K562 (cell line): ENCODE data around the gene CLIC3.

Experiments
- EP300 ChIP-seq: IDR thresholded peaks from 2 replicates; pipeline ENCODE4 v1.6.1; 2012; ENCODE audit warnings: low read length, improper control_type of control experiment
- GABPB2 ChIP-seq: fragments of 250-450 bp; sonication (Bioruptor Pico); conservative IDR thresholded peaks from 2 replicates; pipeline ENCODE4 v1.5.1; 2021; ENCODE audit warnings: mild to moderate bottlenecking
- GTF2B ChIP-seq: IDR thresholded peaks from 2 replicates; pipeline ENCODE4 v1.6.1; 2011; ENCODE audit not compliant: insufficient read length; ENCODE audit errors: extremely low read depth
- KDM1A ChIP-seq, 2 experiments: fragments of 450-650 bp; IDR thresholded peaks; 2 replicates each; pipeline ENCODE4 v1.6.1; 2016; ENCODE audit warnings: mild to moderate bottlenecking in 2 of 2
- KLF6 ChIP-seq: fragments of 250-450 bp; sonication (Bioruptor Pico); IDR thresholded peaks from 2 replicates; pipeline ENCODE4 v1.4.0; 2020; ENCODE audit warnings: mild to moderate bottlenecking, moderate library complexity, borderline replicate concordance
- MAFG ChIP-seq: fragments of 450-650 bp; conservative IDR thresholded peaks from 2 replicates; pipeline ENCODE4 v1.6.1; 2016; ENCODE audit warnings: missing genetic modification characterization, missing compliant biosample characterization
- POLR2A ChIP-seq: fragments of 450-650 bp; conservative IDR thresholded peaks from 2 replicates; pipeline ENCODE4 v1.6.1; 2016
- RBBP5 ChIP-seq: fragments of 200-600 bp; sonication (generic); IDR thresholded peaks from 2 replicates; pipeline ENCODE4 v1.6.1; 2012; ENCODE audit warnings: borderline replicate concordance, mild to moderate bottlenecking, low read length, control low read depth, inconsistent platforms; ENCODE audit not compliant: insufficient read depth, poor library complexity, severe bottlenecking
- REST ChIP-seq, 2 experiments: fragments of 450-650 bp; formaldehyde crosslinking in 1 of 2; IDR thresholded peaks; 2 replicates each; pipeline versions ENCODE4 v1.4.0 to v1.6.1; 2014 to 2020; ENCODE audit warnings: mild to moderate bottlenecking in 2 of 2, borderline replicate concordance in 1 of 2, low read depth in 1 of 2
- SP1 ChIP-seq: sonication (generic); formaldehyde crosslinking; IDR thresholded peaks from 2 replicates; pipeline ENCODE4 v1.8.1; 2022; ENCODE audit warnings: mild to moderate bottlenecking, missing genetic modification reagents
- TRIM28 ChIP-seq: fragments of 450-650 bp; IDR thresholded peaks from 2 replicates; pipeline ENCODE4 v1.6.1; 2017
- ZFP30 ChIP-seq: fragments of 250-450 bp; sonication (Bioruptor Pico); IDR thresholded peaks from 2 replicates; pipeline ENCODE4 v1.8.0; 2022; ENCODE audit warnings: moderate library complexity, mild to moderate bottlenecking, inconsistent platforms, borderline replicate concordance
- ZNF274 ChIP-seq: IDR thresholded peaks from 2 replicates; pipeline ENCODE4 v1.6.1; 2011; ENCODE audit warnings: low read depth, mild to moderate bottlenecking, low read length, moderate library complexity, borderline replicate concordance
- ZNF77 ChIP-seq: fragments of 250-450 bp; sonication (Bioruptor Pico); IDR thresholded peaks from 2 replicates; pipeline ENCODE4 v1.5.0; 2020

- TF ChIP-seq SP1 (CRISPR knock-in tag): no peak
- no peak for TF ChIP-seq MAFG (tag)
- no peak for TF ChIP-seq ZNF274
- TF ChIP-seq RBBP5: no peak
- TF ChIP-seq TRIM28: no peak
- no peak for TF ChIP-seq KDM1A (IDR thresholded peaks at IDR 0.05)
- no peak for TF ChIP-seq GTF2B
- no peak for TF ChIP-seq ZFP30 (CRISPR knock-in tag)
- TF ChIP-seq POLR2A: no peak
- TF ChIP-seq REST (IDR thresholded peaks at IDR 0.05; ENCODE audit: borderline replicate concordance): no peak
- no peak for TF ChIP-seq REST (CRISPR knock-in tag; IDR thresholded peaks at IDR 0.05; ENCODE audit: low read depth)
- TF ChIP-seq GABPB2: no peak
- no peak for TF ChIP-seq KLF6 (CRISPR knock-in tag)
- TF ChIP-seq EP300: no peak
- no peak for TF ChIP-seq ZNF77
Observed at GRCh38 chr9:136962163-136962562, 34.2 kb downstream of the CLIC3 start.
